HL-60 (cell line): ENCODE data around the gene NPM1.

Experiments used
- GABPA ChIP-seq: IDR thresholded peaks from 2 replicates; pipeline ENCODE4 v1.6.1; 2012; ENCODE audit warnings: low read depth
- POLR2AphosphoS5 ChIP-seq: IDR thresholded peaks from 2 replicates; pipeline ENCODE4 v1.6.1; 2012; ENCODE audit warnings: low read depth
- TF ChIP-seq, protein P1 (sequence below): IDR thresholded peaks from one replicate; pipeline ENCODE4 v1.5.1; 2011; ENCODE audit warnings: low read length, control low read depth, inconsistent platforms; ENCODE audit not compliant: insufficient read depth
- TF ChIP-seq, protein P2 (sequence below): IDR thresholded peaks from 2 replicates; pipeline ENCODE4 v1.6.1; 2012; ENCODE audit warnings: low read depth; ENCODE audit not compliant: insufficient replicate concordance

DNA sequence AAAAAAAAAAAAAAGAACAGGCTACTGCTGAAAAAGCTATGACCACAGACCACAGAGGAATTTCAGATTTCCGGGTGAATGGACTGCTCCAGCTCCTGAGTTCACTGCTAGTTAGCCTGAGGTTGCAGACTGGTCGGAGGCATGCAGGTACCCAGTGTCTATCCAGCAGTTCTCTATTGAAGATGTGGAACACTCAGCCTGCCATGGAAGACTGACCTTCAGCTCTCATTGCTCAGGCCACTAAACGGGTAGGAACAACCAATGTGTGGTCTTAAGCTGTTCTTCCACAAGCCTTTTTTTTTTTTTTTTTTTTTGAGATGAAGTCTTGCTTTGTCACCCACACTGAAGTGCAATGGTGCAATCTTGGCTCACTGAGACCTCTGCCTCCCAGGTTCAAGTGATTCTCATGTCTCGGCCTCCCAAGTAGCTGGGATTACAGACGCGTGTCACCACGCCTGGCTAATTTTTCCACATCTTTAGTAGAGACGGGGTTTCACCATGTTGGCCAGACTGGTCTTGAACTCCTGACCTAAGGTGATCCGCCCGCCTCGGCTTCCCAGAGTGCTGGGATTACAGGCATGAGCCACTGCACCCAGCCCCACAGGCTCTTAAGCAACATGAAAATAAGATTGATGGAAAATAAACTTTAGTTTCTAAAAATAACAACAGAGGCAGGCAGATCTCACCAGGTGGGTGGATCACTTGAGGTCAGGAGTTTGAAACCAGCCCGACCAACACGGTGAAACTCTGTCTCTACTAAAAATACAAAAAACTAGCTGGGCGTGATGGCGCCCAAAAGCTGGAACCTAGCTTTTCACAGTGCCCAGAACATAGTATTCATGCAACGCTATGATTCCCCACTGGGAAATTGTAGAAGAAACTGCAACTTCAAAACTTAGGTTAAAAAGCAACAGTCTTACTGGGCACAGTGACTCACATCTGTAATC lies 20.0 kb upstream of the NPM1 start:
- TF ChIP-seq, protein P1, sequence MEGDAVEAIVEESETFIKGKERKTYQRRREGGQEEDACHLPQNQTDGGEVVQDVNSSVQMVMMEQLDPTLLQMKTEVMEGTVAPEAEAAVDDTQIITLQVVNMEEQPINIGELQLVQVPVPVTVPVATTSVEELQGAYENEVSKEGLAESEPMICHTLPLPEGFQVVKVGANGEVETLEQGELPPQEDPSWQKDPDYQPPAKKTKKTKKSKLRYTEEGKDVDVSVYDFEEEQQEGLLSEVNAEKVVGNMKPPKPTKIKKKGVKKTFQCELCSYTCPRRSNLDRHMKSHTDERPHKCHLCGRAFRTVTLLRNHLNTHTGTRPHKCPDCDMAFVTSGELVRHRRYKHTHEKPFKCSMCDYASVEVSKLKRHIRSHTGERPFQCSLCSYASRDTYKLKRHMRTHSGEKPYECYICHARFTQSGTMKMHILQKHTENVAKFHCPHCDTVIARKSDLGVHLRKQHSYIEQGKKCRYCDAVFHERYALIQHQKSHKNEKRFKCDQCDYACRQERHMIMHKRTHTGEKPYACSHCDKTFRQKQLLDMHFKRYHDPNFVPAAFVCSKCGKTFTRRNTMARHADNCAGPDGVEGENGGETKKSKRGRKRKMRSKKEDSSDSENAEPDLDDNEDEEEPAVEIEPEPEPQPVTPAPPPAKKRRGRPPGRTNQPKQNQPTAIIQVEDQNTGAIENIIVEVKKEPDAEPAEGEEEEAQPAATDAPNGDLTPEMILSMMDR, result no peak
- TF ChIP-seq GABPA (no peak), POLR2AphosphoS5 (no peak)
- TF ChIP-seq, protein P2, sequence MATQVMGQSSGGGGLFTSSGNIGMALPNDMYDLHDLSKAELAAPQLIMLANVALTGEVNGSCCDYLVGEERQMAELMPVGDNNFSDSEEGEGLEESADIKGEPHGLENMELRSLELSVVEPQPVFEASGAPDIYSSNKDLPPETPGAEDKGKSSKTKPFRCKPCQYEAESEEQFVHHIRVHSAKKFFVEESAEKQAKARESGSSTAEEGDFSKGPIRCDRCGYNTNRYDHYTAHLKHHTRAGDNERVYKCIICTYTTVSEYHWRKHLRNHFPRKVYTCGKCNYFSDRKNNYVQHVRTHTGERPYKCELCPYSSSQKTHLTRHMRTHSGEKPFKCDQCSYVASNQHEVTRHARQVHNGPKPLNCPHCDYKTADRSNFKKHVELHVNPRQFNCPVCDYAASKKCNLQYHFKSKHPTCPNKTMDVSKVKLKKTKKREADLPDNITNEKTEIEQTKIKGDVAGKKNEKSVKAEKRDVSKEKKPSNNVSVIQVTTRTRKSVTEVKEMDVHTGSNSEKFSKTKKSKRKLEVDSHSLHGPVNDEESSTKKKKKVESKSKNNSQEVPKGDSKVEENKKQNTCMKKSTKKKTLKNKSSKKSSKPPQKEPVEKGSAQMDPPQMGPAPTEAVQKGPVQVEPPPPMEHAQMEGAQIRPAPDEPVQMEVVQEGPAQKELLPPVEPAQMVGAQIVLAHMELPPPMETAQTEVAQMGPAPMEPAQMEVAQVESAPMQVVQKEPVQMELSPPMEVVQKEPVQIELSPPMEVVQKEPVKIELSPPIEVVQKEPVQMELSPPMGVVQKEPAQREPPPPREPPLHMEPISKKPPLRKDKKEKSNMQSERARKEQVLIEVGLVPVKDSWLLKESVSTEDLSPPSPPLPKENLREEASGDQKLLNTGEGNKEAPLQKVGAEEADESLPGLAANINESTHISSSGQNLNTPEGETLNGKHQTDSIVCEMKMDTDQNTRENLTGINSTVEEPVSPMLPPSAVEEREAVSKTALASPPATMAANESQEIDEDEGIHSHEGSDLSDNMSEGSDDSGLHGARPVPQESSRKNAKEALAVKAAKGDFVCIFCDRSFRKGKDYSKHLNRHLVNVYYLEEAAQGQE, result no peak
